ENCODE measurements around the gene FYB1. TPM values are rescaled to one million over a fixed set of nuclear protein-coding genes. Genes with fewer than 3 reads are reported as not detected.
A peak's percentile ranks its signal among the peaks of the same experiment; 100 is the strongest.

FYB1 gene
- total and polyA plus RNA-seq, 2 of the 4 experiments (the other 2 are of a cell fraction), result not detected

DNA sequence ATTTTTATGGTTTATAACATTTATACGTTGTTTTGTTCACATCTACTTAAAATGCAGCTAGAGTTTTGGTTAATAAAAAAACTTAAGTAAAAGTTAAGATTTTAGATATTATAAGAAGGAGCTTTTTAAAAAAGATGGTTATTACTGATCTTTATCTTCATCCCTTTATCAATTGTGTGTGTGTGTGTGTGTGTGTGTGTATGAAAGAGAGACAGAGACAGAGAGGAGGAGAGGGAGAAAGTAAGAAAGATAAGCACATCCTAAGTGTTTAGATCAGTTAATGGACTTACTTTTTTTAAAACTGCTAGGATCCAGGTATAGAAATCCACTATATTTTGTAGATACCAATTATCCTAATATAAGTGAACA, 99.3 kb downstream of the FYB1 start:
- no peak for DNase-seq
- Histone ChIP-seq H3K36me3 (ENCODE audit: control insufficient read depth, insufficient read depth, low read length) (no peaks in the 10 kb centered on the region), H2BK5ac (ENCODE audit: low read depth, low read length, poor library complexity, severe bottlenecking) (peak overlapping the region; percentile 70), H3K14ac (replicated peaks; ENCODE audit: low read depth, low read length) (no peak overlapping the region), H3K4me1 (ENCODE audit: control insufficient read depth, insufficient read depth, low read length) (peaks cover 3% of the 10 kb centered on the region; the same call in 1 of the 2 replicates), H3K18ac (ENCODE audit: low read depth, low read length) (no peak overlapping the region), H2AFZ (replicated peaks; ENCODE audit: low read length, poor library complexity) (no peak overlapping the region), H3K56ac (ENCODE audit: extremely low read depth, insufficient read depth, low read length) (no peak overlapping the region), H2BK120ac (ENCODE audit: low read depth, low read length) (no peak overlapping the region), H4K20me1 (ENCODE audit: insufficient read depth, low read length) (no peaks in the 10 kb centered on the region), H3K27me3 (ENCODE audit: control insufficient read depth, insufficient read depth, low read length) (no peaks in the 10 kb centered on the region), H3K9ac (ENCODE audit: low read depth, low read length) (no peak overlapping the region), H3K23ac (ENCODE audit: low read depth, low read length) (no peak overlapping the region), H3K27ac (ENCODE audit: insufficient read depth, low read length) (no peak overlapping the region), H2AK9ac (replicated peaks; ENCODE audit: low read depth, low read length, poor library complexity) (no peak overlapping the region), H2AK5ac (ENCODE audit: low read depth, low read length) (no peak overlapping the region), H2BK20ac (ENCODE audit: low read depth, low read length) (no peak overlapping the region), H2BK15ac (ENCODE audit: low read depth, low read length) (peak overlapping the region; percentile 17; the same call in 1 of the 3 replicates), H4K5ac (ENCODE audit: low read depth, low read length) (no peak overlapping the region), H3K9me3 (ENCODE audit: control insufficient read depth, insufficient read depth, low read length) (no peaks in the 10 kb centered on the region), H3K9me1 (ENCODE audit: insufficient read depth, low read length) (no peaks in the 10 kb centered on the region), H3K4me3 (ENCODE audit: insufficient read depth, low read depth, low read length) (no peak overlapping the region), H4K8ac (ENCODE audit: low read depth in 2 of 2, low read length in 2 of 2) (no peak overlapping the region), H4K91ac (ENCODE audit: insufficient read depth, low read depth, low read length) (no peak overlapping the region), H3K4ac (ENCODE audit: low read depth, low read length) (no peak overlapping the region; the same call in 1 of the 2 replicates), H3K4me2 (ENCODE audit: low read depth, low read length) (no peak overlapping the region), H3K79me1 (ENCODE audit: low read depth in 1 of 2, low read length in 2 of 2) (no peaks in the 10 kb centered on the region)
- no peak for TF ChIP-seq RAD21 (IDR thresholded peaks at IDR 0.05; ENCODE audit: low read length)
- TF ChIP-seq RFX5 (IDR thresholded peaks at IDR 0.05; ENCODE audit: low read depth, low read length), result no peak
- no peak for TF ChIP-seq FOS (IDR thresholded peaks at IDR 0.05; ENCODE audit: low read depth, low read length)
- TF ChIP-seq CTCF (conservative IDR thresholded peaks at IDR 0.05; ENCODE audit: low read depth, low read length), result no peak
- TF ChIP-seq BHLHE40 (IDR thresholded peaks at IDR 0.05; ENCODE audit: low read depth, low read length), result no peak
- no peak for TF ChIP-seq NFE2L2 (IDR thresholded peaks at IDR 0.05; ENCODE audit: low read depth, low read length)
- TF ChIP-seq RCOR1 (IDR thresholded peaks at IDR 0.05; ENCODE audit: insufficient replicate concordance, low read length), result no peak
- TF ChIP-seq ELK1 (IDR thresholded peaks at IDR 0.05; ENCODE audit: borderline replicate concordance, low read depth, low read length), result no peak
- TF ChIP-seq POLR2A (IDR thresholded peaks at IDR 0.05; ENCODE audit: low read depth, low read length), result no peak
- TF ChIP-seq CHD1 (IDR thresholded peaks at IDR 0.05; ENCODE audit: low read depth, low read length), result no peak
- no peak for TF ChIP-seq MXI1 (IDR thresholded peaks at IDR 0.05; ENCODE audit: borderline replicate concordance, low read depth, low read length)
- no peak for TF ChIP-seq SMC3 (IDR thresholded peaks at IDR 0.05; ENCODE audit: low read depth, low read length)
- TF ChIP-seq MAFK (IDR thresholded peaks at IDR 0.05; ENCODE audit: low read depth, low read length), result no peak
- TF ChIP-seq CEBPB (IDR thresholded peaks at IDR 0.05; ENCODE audit: low read depth, low read length), result no peak
- TF ChIP-seq MAZ (IDR thresholded peaks at IDR 0.05; ENCODE audit: borderline replicate concordance, low read depth, low read length), result no peak
- TF ChIP-seq USF2 (IDR thresholded peaks at IDR 0.05; ENCODE audit: low read depth, low read length), result no peak
- WGBS, 2 experiments (ENCODE audit: extremely low coverage in 2 of 2, insufficient read length in 1 of 2), result no CpG with 5 or more reads among the region's 1 CpG
- in situ Hi-C loops (cut with MboI; ENCODE audit: low sequenced_read_pairs), result no loop called here
- dilution Hi-C loops (cut with HindIII; ENCODE audit: low sequenced_read_pairs, unreplicated experiment), result no loop called here
- CTCF ChIA-PET, result no interaction called here
- POLR2A ChIA-PET (ENCODE audit: unreplicated experiment), result no interaction called here
- intact Hi-C loops (cut with micrococcal nuclease), result no loop called here
- no TSS peak for BruUV-seq (replicated peaks)
- ATAC-seq (ENCODE audit: low read depth), result no peak
